Panc1 (cell line): ENCODE data around the gene PPFIA4. TPM values are rescaled to one million over a fixed set of nuclear protein-coding genes. Genes with fewer than 3 reads are reported as not detected.

Source experiments
- ATAC-seq: fragments of 200-7000 bp; cut with Tn5 transposase; 2 replicates; pipeline ENCODE4 v1.9.1; 2020; ENCODE audit warnings: mild to moderate bottlenecking, moderate library complexity
- BruUV-seq: library from RNA; stranded (reverse); fragments of 400-500 nt; replicated peaks from 2 replicates; lab custom pipeline; 2021; lab: Mats Ljungman, UMichigan
- CTCF ChIA-PET: fragments of 300-600 bp; sonication (Branson Sonifier 250); formaldehyde crosslinking; loops from one replicate; lab custom pipeline; 2022; ENCODE audit warnings: antibody characterized with exemption; lab: Charles Lee
- POLR2A ChIA-PET: fragments of 300-600 bp; sonication (Branson Sonifier 250); formaldehyde crosslinking; loops from one replicate; lab custom pipeline; 2022; ENCODE audit warnings: antibody characterized with exemption; lab: Charles Lee
- DNase-seq: peaks from one replicate; pipeline ENCODE4 v3.0.0-alpha.2; 2010; ENCODE audit warnings: low read depth, low spot score
- H3K27ac ChIP-seq: 2 replicates; pipeline ENCODE4 v1.5.1; 2011; ENCODE audit warnings: mild to moderate bottlenecking, low read length, inconsistent platforms
- H3K27me3 ChIP-seq: fragments of 200-500 bp; sonication (Bioruptor generic); 2 replicates; pipeline ENCODE4 v1.6.0; 2014; ENCODE audit warnings: low read length, inconsistent platforms; ENCODE audit not compliant: control insufficient read depth, insufficient read depth
- H3K36me3 ChIP-seq: fragments of 200-500 bp; sonication (Bioruptor generic); 2 replicates; pipeline ENCODE4 v1.5.1; 2014; ENCODE audit warnings: inconsistent platforms, mild to moderate bottlenecking, low read length, moderate library complexity; ENCODE audit not compliant: control insufficient read depth, insufficient read depth
- H3K4me1 ChIP-seq: 2 replicates; pipeline ENCODE4 v1.5.1; 2011; ENCODE audit warnings: inconsistent platforms, mild to moderate bottlenecking, low read length, moderate library complexity; ENCODE audit not compliant: control insufficient read depth, insufficient read depth
- H3K4me3 ChIP-seq, 2 experiments: 2 replicates each; pipeline ENCODE4 v1.5.1; 2011 to 2012; ENCODE audit warnings: low read depth in 2 of 2, low read length in 2 of 2, mild to moderate bottlenecking in 2 of 2, inconsistent platforms in 1 of 2, moderate library complexity in 1 of 2
- H3K9me3 ChIP-seq: fragments of 200-500 bp; sonication (Bioruptor generic); 2 replicates; pipeline ENCODE4 v1.5.1; 2014; ENCODE audit warnings: low read depth, mild to moderate bottlenecking, inconsistent platforms, low read length, moderate library complexity; ENCODE audit not compliant: control insufficient read depth, insufficient read depth
- CTCF ChIP-seq: fragments of 450-650 bp; IDR thresholded peaks from 2 replicates; pipeline ENCODE4 v1.5.1; 2017; ENCODE audit warnings: mild to moderate bottlenecking
- POLR2AphosphoS5 ChIP-seq: IDR thresholded peaks from 2 replicates; pipeline ENCODE4 v1.6.1; 2012; ENCODE audit warnings: mild to moderate bottlenecking, low read depth, low read length, moderate library complexity
- REST ChIP-seq, 2 experiments: IDR thresholded peaks; 2 replicates each; pipeline ENCODE4 v1.6.1; 2011 to 2012; ENCODE audit warnings: low read depth in 2 of 2, control low read depth in 1 of 2, low read length in 1 of 2, mild to moderate bottlenecking in 1 of 2, moderate library complexity in 1 of 2; ENCODE audit not compliant: insufficient read depth in 1 of 2
- SIN3A ChIP-seq: IDR thresholded peaks from 2 replicates; pipeline ENCODE4 v1.6.1; 2012; ENCODE audit warnings: low read depth, mild to moderate bottlenecking, low read length, moderate library complexity, borderline replicate concordance; ENCODE audit not compliant: insufficient read depth
- TCF7L2 ChIP-seq: IDR thresholded peaks from 2 replicates; pipeline ENCODE4 v1.6.1; 2011; ENCODE audit warnings: mild to moderate bottlenecking, low read depth, low read length, inconsistent platforms
- in situ Hi-C: cut with HindIII; loops from 2 replicates; pipeline ENCODE4 v1.10.0; 2016; ENCODE audit warnings: low sequenced_read_pairs, low pct_unique_long_range_greater_than_20kb
- intact Hi-C: fragments of 100-400 bp; cut with micrococcal nuclease; formaldehyde crosslinking; loops from one replicate; pipeline ENCODE4 v1.10.0; 2022; ENCODE audit not compliant: unreplicated experiment
- total RNA-seq: library from RNA; stranded (reverse); gene quantifications from one replicate; pipeline ENCODE4 v1.2.1, GENCODE V29; 2021; ENCODE audit not compliant: unreplicated experiment

The PPFIA4 gene
- total RNA-seq, 1 experiment from 2014 or later = 1.9 TPM

- no TSS peak for BruUV-seq
- Histone ChIP-seq H3K36me3 (no peaks in the 10 kb centered on the region), H3K27me3 (peaks cover 14% of the 10 kb centered on the region), H3K9me3 (no peaks in the 10 kb centered on the region), H3K4me3 (no peak overlapping the region), H3K4me1 (no peaks in the 10 kb centered on the region), H3K27ac (no peak overlapping the region)
- intact Hi-C loops = loop anchor here (10.0 kb wide), 1 partner anchor 236 kb away; no protein-coding TSS in a partner anchor
- DNase-seq = no peak
- CTCF ChIA-PET = no interaction called here
- TF ChIP-seq SIN3A (no peak), CTCF (no peak), REST (IDR thresholded peaks at IDR 0.05; ENCODE audit: insufficient read depth in 1 of 2, low read depth in 2 of 2, low read length in 1 of 2) (no peak), TCF7L2 (no peak), POLR2AphosphoS5 (no peak)
- POLR2A ChIA-PET = no interaction called here
- ATAC-seq = no peak
- in situ Hi-C loops = no loop called here
These were observed 35.2 kb upstream of the PPFIA4 start for GRCh38 chr1:202991112-202991511.

GRCh38 chr1:202994756-202995155 lies 31.5 kb upstream of the PPFIA4 start:
- intact Hi-C loops = loop anchor here (5.0 to 10.0 kb wide), 2 partner anchors 67 to 240 kb away; partner anchors contain the start of gene KLHL12
- H3K27me3 ChIP-seq = peaks cover 19% of the 10 kb centered on the region
- DNase-seq = no peak
- H3K9me3 ChIP-seq = no peaks in the 10 kb centered on the region
- H3K4me1 ChIP-seq = no peaks in the 10 kb centered on the region
- TF ChIP-seq TCF7L2 (no peak), SIN3A (no peak), CTCF (no peak), POLR2AphosphoS5 (no peak), REST (IDR thresholded peaks at IDR 0.05; ENCODE audit: insufficient read depth in 1 of 2, low read depth in 2 of 2, low read length in 1 of 2) (no peak)
- POLR2A ChIA-PET = interaction anchor here (0.6 kb wide), 1 partner anchor 120 kb away, joined by 5 read pairs; no protein-coding TSS in a partner anchor
- ATAC-seq = no peak
- H3K36me3 ChIP-seq = no peaks in the 10 kb centered on the region
- no peak overlapping the region for H3K27ac ChIP-seq
- no peak overlapping the region for H3K4me3 ChIP-seq
- in situ Hi-C loops = no loop called here
- BruUV-seq = no TSS peak
- CTCF ChIA-PET = no interaction called here
